Activated CD8-positive, alpha-beta memory T cell treated with anti-CD3 and anti-CD28 coated beads, Interleukin-2, amount 50 U/mL, for 4 hours (primary cell): Measurements from ENCODE around the gene SEZ6L2.
"Not testable (repeated sequence)": the region's sequence is repeated elsewhere in the genome, so short reads cannot be mapped to it uniquely, and the experiment has no call there.

ENCODE experiments used
- DNase-seq: peaks from one replicate; pipeline ENCODE4 v3.0.0-alpha.2; 2020

SEZ6L2 gene

DNA sequence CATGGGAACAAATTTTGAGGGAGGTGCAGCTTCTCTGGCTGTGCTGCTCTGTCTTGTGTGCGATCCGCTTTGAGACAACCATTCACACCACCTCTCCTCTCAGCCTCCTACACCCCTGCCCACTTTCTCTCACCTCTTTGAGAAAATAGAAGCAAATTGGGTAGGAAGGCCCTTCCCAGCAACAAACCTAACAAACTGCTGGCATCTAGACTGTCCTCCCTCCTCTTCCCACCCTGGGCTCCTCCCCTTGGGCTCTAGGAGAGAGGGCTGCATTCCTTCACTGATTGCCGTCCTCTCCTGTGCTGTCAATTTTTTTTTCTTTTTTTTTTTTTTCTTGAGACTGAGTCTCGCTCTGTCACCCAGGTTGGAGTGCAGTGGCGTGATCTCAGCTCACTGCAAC is 49.8 kb downstream of the SEZ6L2 start:
- DNase-seq: no peak

DNA sequence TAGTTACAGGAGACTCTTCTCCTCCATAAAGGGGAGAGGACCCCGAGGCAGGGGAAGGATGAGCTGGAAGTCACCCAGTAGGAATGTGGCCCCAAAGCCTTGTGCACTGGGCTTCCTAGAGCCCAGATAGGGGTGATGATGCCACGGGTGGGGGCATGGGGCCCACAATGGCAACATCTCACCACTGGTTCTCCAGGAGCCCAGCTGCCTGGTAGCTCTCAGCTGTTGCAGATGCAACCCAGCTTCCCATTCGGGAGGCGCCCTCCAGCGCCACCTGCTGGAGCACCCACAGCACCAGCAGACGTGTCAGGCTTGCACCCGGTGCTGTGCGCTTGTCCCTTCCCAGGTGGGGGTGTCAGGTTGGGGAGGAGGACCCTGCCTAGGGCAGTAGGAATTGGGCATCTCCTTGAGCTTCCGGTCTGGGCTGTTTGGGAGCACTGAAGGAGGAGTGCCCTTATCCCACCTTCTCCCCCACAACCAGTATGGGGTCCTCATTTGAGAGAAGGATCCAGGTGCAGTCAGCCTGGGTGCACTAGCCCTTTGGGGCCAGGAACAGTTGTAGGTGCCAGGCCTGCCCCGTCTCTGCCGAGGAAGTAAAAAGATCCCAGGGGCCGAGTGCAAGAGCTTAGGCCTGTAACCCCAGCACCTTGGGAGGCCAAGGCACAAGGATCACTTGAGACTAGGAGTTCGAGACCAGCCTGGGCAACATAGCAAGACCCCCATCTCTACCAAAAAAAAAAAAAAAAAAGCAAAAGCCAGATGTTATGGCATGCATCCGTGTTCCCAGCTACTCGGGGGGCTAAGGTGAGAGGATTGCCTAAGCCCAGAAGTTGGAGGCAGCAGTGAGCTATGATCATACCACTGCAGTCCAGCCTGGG is 50.7 kb downstream of the SEZ6L2 start:
- peak; percentile 85 for DNase-seq

DNA sequence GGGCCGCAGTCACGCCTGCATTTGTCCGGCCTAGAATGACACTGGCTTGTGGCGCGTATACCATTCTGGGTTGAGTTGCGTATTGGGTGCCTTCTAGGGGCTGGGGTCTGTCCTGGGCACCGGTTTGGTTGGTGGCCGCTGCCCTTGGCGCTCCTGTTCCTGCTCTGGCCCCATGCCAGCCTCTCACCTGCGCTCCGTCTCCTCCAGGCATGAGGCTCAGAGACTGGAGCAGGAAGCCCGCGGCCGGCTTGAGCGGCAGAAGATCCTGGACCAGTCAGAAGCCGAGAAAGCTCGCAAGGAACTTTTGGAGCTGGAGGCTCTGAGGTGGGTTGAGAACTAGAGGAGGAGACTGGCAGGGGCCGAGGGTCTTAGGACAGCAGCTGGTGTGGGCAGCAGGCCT is 53.7 kb downstream of the SEZ6L2 start:
- no peak for DNase-seq

DNA sequence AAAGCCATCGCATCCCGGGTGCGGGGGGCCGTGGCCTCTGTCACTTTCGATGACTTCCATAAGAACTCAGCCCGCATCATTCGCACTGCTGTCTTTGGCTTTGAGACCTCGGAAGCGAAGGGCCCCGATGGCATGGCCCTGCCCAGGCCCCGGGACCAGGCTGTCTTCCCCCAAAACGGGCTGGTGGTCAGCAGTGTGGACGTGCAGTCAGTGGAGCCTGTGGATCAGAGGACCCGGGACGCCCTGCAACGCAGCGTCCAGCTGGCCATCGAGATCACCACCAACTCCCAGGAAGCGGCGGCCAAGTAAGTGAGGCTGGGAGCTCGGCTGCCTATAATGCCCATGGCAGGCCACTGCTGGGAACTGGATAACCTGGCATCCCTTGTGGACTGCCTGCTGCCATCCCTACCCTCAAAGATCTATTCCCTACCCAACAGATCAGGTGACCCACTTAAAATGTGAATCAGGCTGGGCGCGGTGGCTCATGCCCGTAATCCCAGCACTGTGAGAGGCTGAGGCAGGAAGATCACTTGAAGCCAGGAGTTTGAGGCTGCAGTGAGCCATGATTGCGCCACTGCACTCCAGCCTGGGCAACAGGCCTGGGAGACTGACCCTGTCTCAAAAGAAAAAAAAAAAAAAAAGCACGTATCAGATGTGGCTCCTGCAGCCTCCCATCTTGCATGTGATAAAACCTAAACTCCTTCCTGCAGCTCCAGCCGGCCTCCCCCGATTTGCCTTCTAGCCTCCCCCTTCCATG is 54.6 kb downstream of the SEZ6L2 start:
- no peak for DNase-seq

DNA sequence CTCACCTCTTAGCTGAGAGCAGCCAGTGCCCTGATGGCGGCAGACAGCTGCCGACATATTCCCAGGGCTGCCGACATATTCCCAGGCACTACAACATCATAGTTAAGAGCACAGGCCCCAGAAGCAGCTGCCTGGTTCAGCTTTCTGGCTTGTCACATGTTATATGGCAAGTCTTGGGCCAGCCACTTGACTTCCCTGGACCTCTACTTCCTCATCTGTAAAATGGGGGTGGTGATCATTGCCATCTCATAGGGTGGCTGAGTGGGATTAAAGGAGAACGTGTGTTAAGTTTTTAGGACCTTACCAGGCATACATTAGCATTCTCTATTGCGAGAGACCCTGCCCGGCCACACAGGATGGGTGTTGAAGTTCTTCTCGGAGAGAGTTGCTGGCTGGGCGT is 55.4 kb downstream of the SEZ6L2 start:
- DNase-seq: no peak

DNA sequence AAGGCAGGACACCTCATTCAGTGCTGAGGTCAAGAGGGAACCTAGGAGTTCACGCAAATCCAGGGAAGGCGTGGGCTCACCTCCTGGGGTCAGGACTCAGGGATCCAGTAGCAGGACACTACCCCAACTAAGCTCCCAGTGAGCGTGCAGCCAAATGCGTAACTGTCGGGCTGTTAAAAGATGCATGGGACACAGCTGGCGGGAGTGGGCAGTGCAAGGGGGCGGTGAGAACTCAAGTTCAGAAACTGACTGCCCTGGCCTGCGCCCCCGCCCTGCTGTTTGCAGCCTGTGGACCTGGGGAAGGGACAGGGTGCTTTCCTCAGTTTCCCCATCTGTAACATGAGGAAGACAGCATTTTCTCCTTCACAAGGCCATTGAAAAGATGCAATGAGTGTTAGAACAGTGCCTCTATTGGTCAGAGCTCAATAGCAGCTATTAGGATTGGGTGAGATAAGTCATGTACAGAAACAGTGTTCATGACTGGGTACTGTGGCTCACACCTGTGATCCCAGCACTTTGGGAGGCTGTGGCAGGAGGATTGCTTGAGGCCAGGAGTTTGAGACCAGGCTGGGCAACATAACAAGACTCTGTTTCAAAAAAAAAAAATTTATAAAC is 56.5 kb downstream of the SEZ6L2 start:
- DNase-seq: no peak

DNA sequence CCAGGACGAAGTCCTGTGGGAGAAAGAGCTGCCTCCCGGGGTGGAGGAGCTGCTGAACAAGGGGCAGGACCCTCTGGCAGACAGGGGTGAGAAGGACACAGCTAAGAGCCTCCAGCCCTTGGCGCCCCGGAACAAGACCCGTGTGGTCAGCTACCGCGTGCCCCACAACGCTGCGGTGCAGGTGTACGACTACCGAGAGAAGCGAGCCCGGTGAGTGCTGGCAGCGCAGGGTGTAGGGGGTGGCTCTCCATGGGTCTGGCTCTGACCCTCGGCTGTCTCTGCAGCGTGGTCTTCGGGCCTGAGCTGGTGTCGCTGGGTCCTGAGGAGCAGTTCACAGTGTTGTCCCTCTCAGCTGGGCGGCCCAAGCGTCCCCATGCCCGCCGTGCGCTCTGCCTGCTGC is 57.7 kb downstream of the SEZ6L2 start:
- no peak for DNase-seq

DNA sequence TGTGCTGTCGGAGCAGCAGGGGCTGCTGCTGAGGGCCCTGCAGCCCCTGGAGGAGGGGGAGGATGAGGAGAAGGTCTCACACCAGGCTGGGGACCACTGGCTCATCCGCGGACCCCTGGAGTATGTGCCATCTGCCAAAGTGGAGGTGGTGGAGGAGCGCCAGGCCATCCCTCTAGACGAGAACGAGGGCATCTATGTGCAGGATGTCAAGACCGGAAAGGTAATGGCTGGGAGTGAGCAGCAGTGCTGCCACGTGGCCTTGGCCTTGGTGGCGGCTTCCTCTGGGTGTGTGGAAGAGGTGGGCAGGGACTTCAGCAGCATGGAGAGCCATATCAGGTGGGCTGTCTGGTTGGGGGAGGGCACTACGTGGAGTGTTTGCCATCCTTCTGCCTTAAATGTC is 59.1 kb downstream of the SEZ6L2 start:
- no peak for DNase-seq

DNA sequence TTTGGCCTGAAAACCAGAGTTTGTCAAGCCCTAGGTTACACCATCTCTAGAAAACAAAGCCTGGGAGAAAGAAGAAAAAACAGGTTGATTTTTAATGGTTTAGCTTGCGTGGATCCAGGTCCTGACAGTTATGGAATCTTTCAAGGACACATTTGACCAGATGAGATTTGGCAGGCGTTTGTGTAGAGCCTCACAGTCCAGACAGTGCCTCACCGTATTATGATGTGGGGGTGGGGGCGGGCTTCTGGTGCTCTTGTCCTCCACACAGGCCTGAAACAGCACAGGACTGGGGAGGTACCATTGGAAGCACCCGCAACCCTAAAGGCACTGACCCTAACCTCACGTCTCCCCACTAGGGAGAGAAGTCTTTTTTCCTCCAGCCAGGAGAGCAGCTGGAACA is 59.5 kb downstream of the SEZ6L2 start:
- DNase-seq: no peak

DNA sequence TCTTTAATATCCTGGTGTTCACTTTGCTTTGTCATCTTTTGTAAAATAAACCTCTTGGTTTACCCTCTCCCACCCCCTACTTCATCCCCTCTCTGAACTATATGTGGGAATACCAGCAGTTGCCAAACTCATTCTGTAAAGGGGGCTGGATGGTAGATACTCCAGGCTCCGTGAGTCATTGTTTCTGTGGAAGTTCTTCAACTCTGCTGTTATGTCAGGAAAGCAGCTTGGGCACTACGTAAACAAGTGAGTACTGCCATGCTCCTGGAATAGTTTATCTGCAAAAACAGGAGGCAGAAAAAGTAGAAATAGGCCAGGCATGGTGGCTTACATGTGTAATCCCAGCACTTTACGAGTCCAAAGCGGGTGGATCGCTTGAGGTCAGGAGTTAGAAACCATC is 61.5 kb downstream of the SEZ6L2 start:
- DNase-seq: no peak

DNA sequence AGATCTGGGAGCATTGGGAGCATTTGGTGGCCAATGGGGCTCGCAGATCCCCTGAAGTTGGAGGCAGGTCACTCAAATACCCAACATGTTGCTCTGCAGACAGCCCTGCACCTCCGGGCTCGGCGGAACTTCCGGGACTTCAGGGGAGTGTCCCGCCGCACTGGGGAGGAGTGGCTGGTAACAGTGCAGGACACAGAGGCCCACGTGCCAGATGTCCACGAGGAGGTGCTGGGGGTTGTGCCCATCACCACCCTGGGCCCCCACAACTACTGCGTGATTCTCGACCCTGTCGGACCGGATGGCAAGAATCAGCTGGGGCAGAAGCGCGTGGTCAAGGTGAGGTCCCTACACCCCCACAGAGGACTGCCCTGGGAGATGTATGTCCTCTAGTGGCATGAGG is 62.7 kb downstream of the SEZ6L2 start:
- no peak for DNase-seq

DNA sequence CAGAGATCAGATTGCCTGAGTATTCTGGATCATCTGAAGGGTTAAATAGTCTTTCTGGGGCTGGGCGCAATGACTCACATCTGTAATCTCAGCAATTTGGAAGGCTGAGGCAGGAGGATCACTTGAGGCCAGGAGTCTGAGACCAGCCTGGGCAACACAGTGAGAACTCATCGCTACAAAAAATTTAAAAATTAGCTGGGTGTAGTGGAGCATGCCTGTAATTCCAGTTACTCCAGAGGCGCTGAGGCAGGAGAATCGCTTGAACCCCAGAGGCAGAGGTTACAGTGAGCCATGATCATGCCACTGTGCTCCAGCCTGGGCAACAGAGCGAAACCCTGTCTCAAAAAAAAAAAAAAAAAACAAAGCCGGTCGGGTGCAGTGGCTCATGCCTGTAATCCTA is 63.4 kb downstream of the SEZ6L2 start:
- DNase-seq: no peak

DNA sequence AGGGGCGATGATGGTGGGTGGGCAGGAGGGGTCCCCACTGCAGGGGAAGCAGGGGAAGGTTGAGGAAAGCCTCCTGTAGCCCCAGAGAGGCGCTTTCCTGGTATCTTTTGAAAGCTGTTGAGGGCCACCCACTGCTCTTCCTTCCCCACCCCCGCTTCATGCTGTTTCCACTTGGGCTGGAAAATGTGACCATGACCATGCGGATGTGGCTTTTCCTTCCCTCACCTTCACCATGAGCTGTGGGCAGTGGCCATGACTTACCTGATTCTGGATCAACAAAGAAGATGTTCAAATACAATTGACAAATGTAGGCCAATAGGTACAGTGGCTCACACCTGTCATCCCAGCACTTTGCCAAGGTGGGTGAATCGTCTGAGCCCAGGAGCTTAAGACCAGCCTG is 65.3 kb downstream of the SEZ6L2 start:
- DNase-seq: no peak

DNA sequence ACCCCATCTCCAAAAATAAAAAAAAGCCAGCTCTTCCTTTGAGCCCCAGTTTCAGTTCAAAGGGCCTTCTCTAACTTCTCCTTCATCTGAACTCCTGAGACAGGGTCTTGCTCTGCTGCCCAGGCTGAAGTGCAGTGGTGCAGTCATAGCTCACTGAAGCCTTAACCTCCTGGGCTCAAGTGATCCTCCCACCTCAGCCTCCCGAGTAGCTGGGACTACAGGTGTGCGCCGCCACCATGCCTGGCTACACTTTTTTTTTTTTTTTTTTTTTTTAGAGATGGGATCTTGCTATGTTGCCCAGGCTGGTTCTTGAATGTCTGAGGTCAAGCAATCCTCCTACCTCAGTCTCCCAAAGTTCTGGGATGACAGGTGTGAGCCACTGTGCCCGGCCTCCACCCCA is 66.1 kb downstream of the SEZ6L2 start:
- DNase-seq: not testable (repeated sequence)

DNA sequence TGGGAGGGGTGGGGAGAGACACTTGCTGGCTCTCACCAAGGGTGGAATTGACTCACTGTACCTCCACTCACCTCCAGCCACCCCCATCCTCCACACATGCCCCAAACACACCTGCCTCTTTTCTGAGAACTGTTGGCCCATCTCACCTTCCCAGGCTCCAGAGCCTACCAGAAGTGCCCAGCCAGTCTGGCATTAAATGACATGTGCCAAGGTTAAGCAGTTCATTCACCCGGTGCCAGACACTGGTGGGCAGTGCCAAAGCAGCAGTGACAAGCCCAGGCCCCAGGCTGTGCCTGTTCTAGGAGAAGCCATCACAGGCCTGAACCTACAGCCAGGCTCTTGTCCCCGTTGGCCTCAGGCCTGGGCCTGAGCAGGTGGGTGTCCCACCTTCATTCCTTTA is 67.9 kb downstream of the SEZ6L2 start:
- DNase-seq: no peak

DNA sequence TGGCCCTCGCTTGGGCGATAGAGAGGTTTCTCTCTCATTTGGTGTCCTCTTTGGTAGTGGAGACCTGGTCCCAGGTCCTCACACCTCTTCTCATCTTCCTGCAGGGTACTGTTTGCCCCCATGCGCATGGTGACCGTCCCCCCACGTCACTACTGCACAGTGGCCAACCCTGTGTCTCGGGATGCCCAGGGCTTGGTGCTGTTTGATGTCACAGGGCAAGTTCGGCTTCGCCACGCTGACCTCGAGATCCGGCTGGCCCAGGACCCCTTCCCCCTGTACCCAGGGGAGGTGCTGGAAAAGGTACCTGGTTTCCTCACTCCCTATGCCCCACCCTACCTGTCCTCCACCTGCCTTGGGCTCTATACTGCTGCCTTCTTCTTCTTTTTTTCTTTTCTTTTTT is 68.6 kb downstream of the SEZ6L2 start:
- DNase-seq: no peak

DNA sequence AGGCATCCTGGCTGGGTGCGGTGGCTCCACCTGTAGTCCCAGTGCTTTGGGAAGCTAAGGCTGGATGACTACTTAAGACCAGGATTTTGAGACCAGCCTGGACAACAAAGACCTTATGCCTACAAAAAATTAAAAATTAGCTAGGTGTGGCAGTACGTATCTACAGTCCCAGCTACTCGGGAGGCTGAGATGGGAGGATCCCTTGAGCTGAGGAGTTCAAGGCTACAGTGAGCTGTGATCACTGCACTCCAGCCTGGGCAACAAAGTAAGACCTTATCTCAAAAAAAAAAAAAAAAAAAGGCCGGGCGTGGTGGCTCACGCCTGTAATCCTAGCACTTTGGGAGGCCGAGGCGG is 73.0 kb downstream of the SEZ6L2 start:
- no peak for DNase-seq

DNA sequence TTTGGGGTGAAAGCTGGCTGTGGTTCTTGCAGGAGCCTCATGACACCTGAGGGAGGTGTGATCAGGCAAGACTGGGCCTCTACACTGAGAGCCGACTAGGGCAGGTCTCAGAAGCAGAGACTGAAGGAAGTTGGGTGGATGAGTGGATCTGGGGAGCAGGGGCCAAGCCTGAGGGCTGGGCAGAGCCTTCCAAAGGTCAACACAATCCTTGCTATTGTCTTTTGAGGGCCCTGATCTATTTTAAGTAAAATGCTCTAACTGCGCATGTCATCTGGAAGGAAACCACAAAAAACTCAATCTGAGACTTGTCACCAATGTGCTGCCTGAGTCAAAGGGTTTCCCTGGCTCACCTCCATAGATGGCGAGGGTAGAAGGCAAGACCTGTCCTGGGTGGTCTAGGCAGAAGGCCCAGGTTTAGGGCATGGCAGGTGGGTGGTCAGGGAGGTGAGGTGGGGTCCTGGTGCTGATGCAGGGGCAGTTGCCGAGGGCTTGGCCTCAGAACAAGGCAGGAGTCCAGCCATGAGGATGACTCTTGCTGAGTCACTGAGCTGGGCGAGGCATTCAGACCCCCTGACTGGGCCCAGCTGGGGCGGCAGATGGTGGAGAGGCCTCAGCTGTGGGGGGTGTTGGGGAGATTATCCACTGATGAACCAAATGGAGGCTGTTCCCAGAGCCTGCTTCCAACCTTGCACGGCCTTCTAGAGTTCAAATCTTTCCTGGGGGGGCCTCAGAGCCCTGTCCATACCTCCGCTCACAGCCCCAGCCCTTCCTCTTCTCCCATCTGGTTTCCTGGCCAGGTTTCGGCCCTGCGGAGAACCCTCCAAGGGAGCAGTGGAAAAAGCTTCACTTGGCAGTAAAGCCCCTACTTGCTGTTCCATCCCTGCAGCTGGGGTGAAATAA is 74.0 kb downstream of the SEZ6L2 start:
- no peak for DNase-seq

DNA sequence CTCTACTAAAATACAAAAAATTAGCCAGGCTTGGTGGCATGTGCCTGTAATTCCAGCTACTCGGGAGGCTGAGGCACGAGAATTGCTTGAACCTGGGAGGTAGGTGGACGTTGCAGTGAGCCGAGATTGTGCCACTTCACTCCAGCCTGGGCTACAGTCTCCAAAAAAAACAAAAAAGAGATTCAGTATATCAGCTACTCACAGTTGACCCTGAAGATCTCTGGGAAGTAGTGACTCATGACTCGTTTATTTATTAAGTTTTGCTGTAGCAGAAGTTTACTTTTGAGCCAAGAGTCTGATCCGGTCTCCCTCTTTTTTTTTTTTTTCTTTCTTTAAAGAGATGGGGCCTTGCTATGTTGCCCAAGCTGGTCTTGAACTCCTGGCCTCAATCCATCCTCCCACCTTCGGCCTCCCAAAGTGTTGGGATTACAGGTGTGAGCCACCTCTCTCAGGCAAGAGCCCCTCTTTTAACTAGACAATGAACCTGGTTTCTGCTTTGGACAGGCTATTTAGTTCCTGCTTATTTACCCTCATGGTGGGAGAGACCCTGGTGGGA is 74.7 kb downstream of the SEZ6L2 start:
- no peak for DNase-seq

DNA sequence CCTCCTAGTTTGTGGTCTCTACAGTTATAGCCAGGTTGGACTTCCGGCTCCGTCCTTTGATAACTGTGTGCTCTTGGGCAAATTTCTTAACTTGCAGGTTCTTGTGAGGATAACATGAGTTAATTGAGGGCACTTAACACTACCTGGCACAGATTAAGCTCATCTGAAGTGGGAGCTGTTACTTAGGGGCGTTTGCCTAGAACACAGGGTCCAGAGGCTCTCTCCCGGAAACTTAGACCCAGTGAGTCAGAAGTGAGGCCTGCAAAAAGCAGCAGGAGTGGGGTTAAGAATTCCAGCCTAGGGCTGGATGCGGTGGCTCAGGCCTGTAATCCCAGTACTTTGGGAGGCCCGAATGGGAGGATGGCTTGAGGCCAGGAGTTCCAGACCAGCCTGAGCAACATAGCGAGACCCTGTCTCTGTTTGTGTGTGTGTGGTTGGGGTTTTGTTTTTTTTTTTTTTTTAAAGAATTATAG is 77.7 kb downstream of the SEZ6L2 start:
- no peak for DNase-seq
